ENCODE results near the gene ATP13A2.

The ATP13A2 gene

GRCh38 chr1:17014671-17015567, 3.2 kb upstream of the ATP13A2 start:
- peaks cover 6% of the 10 kb centered on the region for H3K79me2 ChIP-seq (ENCODE audit: insufficient read depth, low read length)
- ATAC-seq (ENCODE audit: insufficient read depth, low read depth) = no peak
- no peak overlapping the region for H3K9ac ChIP-seq (ENCODE audit: low read depth, low read length)
- H2AFZ ChIP-seq (ENCODE audit: low read depth, low read length) = no peak overlapping the region
- no peak for DNase-seq
- no peaks in the 10 kb centered on the region for H3K9me3 ChIP-seq (ENCODE audit: insufficient read depth, low read length, severe bottlenecking)
- H3K4me2 ChIP-seq (ENCODE audit: insufficient read depth, low read length) = no peak overlapping the region
- no peak overlapping the region for H3K27ac ChIP-seq (ENCODE audit: low read length)
- peaks cover 9% of the 10 kb centered on the region for H4K20me1 ChIP-seq (ENCODE audit: insufficient read depth, low read length)
- TF ChIP-seq EZH2 (IDR thresholded peaks at IDR 0.05; ENCODE audit: borderline replicate concordance, low read depth, low read length, severe bottlenecking) = no peak
- TF ChIP-seq, protein P1, sequence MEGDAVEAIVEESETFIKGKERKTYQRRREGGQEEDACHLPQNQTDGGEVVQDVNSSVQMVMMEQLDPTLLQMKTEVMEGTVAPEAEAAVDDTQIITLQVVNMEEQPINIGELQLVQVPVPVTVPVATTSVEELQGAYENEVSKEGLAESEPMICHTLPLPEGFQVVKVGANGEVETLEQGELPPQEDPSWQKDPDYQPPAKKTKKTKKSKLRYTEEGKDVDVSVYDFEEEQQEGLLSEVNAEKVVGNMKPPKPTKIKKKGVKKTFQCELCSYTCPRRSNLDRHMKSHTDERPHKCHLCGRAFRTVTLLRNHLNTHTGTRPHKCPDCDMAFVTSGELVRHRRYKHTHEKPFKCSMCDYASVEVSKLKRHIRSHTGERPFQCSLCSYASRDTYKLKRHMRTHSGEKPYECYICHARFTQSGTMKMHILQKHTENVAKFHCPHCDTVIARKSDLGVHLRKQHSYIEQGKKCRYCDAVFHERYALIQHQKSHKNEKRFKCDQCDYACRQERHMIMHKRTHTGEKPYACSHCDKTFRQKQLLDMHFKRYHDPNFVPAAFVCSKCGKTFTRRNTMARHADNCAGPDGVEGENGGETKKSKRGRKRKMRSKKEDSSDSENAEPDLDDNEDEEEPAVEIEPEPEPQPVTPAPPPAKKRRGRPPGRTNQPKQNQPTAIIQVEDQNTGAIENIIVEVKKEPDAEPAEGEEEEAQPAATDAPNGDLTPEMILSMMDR (IDR thresholded peaks at IDR 0.05; ENCODE audit: borderline replicate concordance, extremely low read depth, low read length, poor library complexity, severe bottlenecking) = no peak
- peaks cover 20% of the 10 kb centered on the region for H3K4me1 ChIP-seq (ENCODE audit: insufficient read depth, low read length)
- H3K27me3 ChIP-seq (ENCODE audit: insufficient read depth, low read length, poor library complexity) = no peaks in the 10 kb centered on the region
- peaks cover 20% of the 10 kb centered on the region for H3K36me3 ChIP-seq (ENCODE audit: insufficient read depth, low read length)
- H3K4me3 ChIP-seq (ENCODE audit: low read depth in 1 of 2, low read length in 2 of 2) = no peak overlapping the region

- Histone ChIP-seq H3K9me3 (ENCODE audit: insufficient read depth, low read length, severe bottlenecking) (no peaks in the 10 kb centered on the region), H3K4me1 (ENCODE audit: insufficient read depth, low read length) (peaks cover 23% of the 10 kb centered on the region), H3K36me3 (ENCODE audit: insufficient read depth, low read length) (peaks cover 8% of the 10 kb centered on the region), H3K27ac (ENCODE audit: low read length) (no peak overlapping the region), H2AFZ (ENCODE audit: low read depth, low read length) (no peak overlapping the region), H3K9ac (ENCODE audit: low read depth, low read length) (no peak overlapping the region), H3K4me3 (ENCODE audit: low read depth in 1 of 2, low read length in 2 of 2) (no peak overlapping the region), H3K79me2 (ENCODE audit: insufficient read depth, low read length) (peaks cover 8% of the 10 kb centered on the region), H3K27me3 (ENCODE audit: insufficient read depth, low read length, poor library complexity) (no peaks in the 10 kb centered on the region), H4K20me1 (ENCODE audit: insufficient read depth, low read length) (peaks cover 11% of the 10 kb centered on the region), H3K4me2 (ENCODE audit: insufficient read depth, low read length) (no peak overlapping the region)
- DNase-seq (no peak), ATAC-seq (ENCODE audit: insufficient read depth, low read depth) (no peak)
- TF ChIP-seq EZH2 (IDR thresholded peaks at IDR 0.05; ENCODE audit: borderline replicate concordance, low read depth, low read length, severe bottlenecking) = no peak
- TF ChIP-seq, protein P1 (IDR thresholded peaks at IDR 0.05; ENCODE audit: borderline replicate concordance, extremely low read depth, low read length, poor library complexity, severe bottlenecking) = no peak
Observed at GRCh38 chr1:17013491-17014320, 2.0 kb upstream of the ATP13A2 start.

DNA sequence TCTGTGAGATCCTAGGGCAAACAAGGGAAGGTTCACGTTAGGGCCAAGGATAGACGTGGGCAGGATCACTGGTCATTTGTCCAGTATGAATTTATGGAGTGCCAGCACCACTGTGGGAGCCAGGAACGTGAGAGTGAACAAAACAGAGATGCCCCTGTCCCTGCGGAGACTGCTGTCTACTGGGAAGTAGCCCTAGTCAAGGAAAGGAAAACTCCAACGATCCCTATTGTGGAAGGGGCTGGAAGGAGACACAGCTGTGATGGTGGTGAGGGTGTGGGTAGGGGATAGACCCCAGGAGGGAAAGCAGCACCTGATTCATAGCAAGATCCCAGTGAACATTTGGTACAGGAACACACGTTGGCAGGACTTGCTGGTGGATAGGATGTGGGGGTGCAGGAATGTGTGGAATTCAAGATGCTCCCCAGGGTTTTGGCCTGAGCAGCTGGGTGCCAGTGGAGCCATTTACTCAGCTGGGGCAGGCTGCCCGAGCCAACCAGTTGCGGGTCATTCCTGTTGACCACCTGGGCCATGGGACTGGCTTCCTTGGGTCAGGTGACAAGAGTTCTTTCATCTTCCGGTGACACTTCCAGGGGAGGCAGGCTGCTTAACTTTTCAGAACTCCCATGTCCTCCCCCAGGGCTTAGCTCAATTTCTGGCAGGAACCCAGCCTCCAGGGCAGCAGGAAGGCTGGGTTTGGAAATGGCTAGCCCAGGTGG, 1.2 kb upstream of the ATP13A2 start:
- H3K27me3 ChIP-seq (ENCODE audit: insufficient read depth, low read length, poor library complexity) = no peaks in the 10 kb centered on the region
- H3K4me2 ChIP-seq (ENCODE audit: insufficient read depth, low read length) = no peak overlapping the region
- peaks cover 1% of the 10 kb centered on the region for H3K36me3 ChIP-seq (ENCODE audit: insufficient read depth, low read length)
- TF ChIP-seq, protein P1 (IDR thresholded peaks at IDR 0.05; ENCODE audit: borderline replicate concordance, extremely low read depth, low read length, poor library complexity, severe bottlenecking) = no peak
- TF ChIP-seq EZH2 (IDR thresholded peaks at IDR 0.05; ENCODE audit: borderline replicate concordance, low read depth, low read length, severe bottlenecking) = no peak
- peaks cover 23% of the 10 kb centered on the region for H3K4me1 ChIP-seq (ENCODE audit: insufficient read depth, low read length)
- peaks cover 8% of the 10 kb centered on the region for H3K79me2 ChIP-seq (ENCODE audit: insufficient read depth, low read length)
- DNase-seq (no peak), ATAC-seq (ENCODE audit: insufficient read depth, low read depth) (no peak)
- H3K9me3 ChIP-seq (ENCODE audit: insufficient read depth, low read length, severe bottlenecking) = no peaks in the 10 kb centered on the region
- no peak overlapping the region for H3K27ac ChIP-seq (ENCODE audit: low read length)
- peaks cover 11% of the 10 kb centered on the region for H4K20me1 ChIP-seq (ENCODE audit: insufficient read depth, low read length)
- H3K4me3 ChIP-seq (ENCODE audit: low read depth in 1 of 2, low read length in 2 of 2) = no peak overlapping the region
- H3K9ac ChIP-seq (ENCODE audit: low read depth, low read length) = no peak overlapping the region
- peak overlapping the region; percentile 81 for H2AFZ ChIP-seq (ENCODE audit: low read depth, low read length)

Data from DND-41 (cell line).